Ureter (tissue), 1 donor: ENCODE data around the gene SLC30A7. TPM values are rescaled to one million over a fixed set of nuclear protein-coding genes. Genes with fewer than 3 reads are reported as not detected.
"Not testable (repeated sequence)": the region's sequence is repeated elsewhere in the genome, so short reads cannot be mapped to it uniquely, and the experiment has no call there.

Experiments
- DNase-seq: peaks from one replicate; pipeline ENCODE4 v3.0.0-alpha.2; 2020; ENCODE audit warnings: low spot score
- total RNA-seq: library from RNA; stranded (reverse); gene quantifications from one replicate; pipeline ENCODE4 v1.2.4, GENCODE V29; 2023
- donor health status: DM: yes; HTN: yes; CAD: no.

The SLC30A7 gene, protein sequence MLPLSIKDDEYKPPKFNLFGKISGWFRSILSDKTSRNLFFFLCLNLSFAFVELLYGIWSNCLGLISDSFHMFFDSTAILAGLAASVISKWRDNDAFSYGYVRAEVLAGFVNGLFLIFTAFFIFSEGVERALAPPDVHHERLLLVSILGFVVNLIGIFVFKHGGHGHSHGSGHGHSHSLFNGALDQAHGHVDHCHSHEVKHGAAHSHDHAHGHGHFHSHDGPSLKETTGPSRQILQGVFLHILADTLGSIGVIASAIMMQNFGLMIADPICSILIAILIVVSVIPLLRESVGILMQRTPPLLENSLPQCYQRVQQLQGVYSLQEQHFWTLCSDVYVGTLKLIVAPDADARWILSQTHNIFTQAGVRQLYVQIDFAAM
- total RNA-seq: 38.8 TPM

DNA sequence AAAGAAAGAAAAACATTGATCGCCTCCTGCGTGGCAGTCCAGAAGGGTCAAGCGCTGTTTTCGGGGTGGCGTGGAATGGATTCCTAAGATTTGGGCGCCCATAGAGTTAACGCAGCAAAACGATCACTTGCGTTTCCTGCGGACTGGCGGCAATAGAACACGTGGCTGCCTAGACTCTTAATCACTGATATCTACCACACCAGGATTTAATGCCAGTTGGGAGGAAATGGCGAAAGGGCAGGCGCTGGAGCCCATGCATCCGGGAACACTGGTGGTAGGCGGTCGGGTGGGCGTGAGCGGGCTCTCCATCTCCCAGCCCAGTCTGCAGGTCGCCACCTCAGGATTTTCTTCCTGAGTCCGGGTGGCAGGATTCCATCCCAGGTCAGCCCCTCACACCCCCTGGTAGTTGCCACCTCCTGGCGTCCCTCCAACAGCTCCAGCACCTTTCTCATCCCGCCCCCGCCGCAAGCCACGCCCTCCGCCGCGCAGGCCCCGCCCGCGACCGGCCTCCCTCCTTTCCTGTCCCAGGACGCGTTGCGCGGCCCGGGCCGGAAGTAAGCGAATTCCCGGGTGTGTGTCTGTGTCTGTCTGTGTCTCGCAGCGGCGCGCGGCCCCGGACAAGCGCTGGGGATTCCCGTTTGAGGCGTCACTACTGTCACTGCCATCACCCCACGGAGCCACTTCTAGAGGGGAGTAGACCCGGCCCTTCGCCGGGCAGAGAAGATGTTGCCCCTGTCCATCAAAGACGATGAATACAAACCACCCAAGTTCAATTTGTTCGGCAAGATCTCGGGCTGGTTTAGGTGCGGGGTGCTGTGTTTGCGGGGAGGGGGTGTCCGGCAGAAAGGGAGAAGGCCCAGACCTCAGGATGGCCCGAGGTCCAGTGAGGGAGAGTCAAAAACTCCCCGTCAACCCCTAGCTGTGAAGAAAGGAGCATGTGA is at the start of gene SLC30A7:
Gene SLC30A7, plus strand, starts transcription at position 551 of the 941 bp plus-strand sequence. Its CDS starts 173 bp downstream, at position 724.
- peak; percentile 98 for DNase-seq

DNA sequence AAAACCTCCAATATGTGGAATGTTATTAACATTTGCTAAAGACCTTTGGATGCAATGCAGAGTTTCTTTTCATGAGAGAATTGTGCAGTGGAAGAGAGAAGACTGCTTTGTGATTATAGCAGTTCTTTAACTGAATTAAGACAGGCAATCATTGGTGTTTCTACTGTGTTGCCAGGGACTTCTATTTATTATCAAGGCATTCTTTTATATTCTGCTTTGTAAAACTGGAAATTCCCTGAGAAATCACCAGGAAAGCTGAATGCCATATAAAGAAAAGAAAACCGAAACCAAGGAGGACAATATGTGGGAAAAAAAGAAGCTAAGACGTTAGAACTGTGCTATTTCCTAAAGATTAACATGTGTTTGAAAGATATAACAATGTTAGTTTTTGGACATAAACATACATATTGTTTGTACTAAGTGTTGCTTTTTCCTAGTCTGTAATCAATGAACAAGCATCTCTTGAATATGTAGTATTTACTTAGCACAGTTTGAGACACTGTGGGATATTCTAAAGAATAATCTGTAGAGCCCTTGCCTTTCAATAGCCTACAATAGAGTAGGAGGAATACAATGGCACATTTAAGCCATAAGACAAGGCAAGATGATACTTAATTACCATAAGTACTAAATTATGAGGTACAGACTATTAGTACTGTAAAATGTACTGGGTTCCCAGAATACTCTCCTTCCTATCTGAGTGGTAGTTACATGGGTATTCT is 48.4 kb upstream of the SLC30A7 start:
- DNase-seq: no peak

DNA sequence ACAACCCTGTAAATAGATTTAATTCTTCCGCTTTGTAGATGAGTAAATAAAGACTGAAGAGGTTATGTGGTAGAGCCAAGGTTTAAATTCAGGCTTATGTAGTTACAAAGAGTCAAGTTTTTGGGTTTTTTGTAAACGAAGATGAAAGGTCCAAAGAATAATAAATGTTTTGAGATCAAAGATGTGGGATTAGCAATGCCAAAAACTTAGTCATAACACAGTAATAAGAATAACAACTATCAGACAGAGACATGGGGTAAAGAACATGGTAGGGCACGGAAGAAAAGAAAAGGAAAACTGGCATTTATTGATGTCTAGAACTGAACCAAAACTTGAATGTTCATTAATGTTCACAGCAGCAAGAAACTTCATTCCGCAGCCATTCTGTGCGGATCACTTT is 44.2 kb upstream of the SLC30A7 start:
- DNase-seq: no peak

DNA sequence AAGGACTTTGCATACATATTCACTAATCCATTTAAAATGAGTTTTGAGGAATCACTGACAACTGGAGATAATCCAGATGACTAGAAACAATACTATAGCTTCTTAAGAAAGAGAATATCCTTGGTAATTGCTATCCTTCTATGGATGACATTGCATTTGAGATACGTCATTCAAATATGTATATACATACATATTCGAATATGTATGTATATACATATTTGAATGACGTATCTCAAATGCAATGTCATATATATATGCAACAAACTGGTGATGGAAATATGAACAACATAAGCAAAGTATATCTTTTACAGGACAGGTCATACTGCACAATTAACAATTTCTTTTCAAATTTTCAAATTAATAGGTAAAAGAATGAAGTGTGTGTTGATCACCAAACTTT is 42.9 kb upstream of the SLC30A7 start:
- no peak for DNase-seq

DNA sequence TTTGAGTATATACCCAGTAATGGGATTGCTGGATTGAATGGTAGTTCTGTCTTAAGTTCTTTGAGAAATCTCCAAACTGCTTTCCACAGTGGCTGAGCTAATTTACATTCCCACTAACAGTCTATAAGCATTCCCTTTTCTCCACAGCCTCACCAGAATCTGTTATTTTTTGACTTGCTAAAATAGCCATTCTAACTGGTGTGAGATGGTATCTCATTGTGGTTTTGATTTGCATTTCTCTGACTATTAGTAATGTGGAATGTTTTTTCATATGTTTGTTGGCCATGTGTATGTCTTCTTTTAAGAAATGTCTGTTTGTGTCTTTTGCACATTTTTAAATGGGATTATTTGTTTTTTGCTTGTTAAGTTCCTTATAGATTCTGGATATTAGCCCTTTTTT is 40.8 kb upstream of the SLC30A7 start:
- not testable (repeated sequence) for DNase-seq

DNA sequence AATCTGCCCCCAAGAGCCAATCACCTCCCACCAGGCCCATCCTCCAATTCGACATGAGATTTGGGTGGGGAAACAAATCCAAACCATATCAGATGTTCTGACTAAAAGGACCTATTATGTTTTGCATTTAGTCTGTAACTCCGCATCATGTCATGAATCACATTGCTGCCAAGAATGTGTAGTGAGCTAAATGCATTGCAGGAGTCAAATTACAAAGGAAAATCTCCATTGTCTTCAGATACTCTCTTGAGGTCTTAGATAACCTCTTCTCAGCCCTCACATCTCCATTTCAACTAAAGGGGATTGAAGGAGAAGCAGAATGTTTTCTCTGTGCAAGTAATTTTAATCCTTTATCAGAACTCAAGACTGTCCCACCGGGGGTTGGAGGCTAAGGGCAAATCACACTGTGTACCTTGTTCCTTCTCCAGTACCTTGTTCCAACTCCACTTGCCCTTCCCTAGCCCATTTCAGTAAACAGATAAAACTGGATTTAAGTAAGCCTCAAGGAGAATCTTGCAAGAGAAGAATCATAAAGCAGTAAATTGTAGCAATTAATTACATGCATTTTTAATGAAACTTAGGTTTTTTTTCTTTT is 35.4 kb upstream of the SLC30A7 start:
- no peak for DNase-seq

DNA sequence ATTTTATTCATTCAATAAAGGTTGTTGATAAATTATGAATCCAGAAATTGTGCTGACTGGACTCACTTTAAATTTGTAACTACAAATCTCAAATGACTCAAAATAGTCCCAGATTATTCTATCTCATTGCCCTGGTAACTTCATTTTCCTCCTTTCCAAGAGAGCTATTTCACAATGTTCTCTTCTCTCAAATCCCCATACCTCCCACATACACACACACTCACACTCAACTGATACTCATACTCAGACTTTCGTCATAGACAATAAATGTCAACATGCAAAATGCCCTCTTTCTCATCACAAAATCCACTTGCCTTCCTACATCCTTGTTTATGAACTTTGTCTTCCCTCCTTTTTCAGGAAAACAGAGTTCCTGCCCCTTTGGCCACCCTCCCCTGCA is 34.5 kb upstream of the SLC30A7 start:
- no peak for DNase-seq

DNA sequence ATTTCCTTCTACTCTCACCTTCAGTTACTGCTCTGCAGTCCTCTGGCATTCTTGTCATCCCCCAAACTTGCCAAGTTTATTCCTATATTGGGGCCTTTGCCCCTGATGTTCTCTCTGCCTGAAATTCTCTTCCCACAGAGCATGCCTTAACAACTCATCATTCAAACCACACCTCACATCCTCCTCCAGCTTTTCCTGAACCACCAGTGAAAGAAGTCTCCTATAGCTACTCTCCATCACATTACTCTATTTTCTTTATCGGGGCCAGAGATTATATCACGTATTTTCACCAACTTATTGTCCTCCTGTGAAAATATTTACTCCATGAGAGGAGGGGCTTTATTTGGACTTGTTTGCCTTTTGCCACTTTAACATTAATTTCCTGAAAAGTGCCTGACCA is 33.3 kb upstream of the SLC30A7 start:
- no peak for DNase-seq

DNA sequence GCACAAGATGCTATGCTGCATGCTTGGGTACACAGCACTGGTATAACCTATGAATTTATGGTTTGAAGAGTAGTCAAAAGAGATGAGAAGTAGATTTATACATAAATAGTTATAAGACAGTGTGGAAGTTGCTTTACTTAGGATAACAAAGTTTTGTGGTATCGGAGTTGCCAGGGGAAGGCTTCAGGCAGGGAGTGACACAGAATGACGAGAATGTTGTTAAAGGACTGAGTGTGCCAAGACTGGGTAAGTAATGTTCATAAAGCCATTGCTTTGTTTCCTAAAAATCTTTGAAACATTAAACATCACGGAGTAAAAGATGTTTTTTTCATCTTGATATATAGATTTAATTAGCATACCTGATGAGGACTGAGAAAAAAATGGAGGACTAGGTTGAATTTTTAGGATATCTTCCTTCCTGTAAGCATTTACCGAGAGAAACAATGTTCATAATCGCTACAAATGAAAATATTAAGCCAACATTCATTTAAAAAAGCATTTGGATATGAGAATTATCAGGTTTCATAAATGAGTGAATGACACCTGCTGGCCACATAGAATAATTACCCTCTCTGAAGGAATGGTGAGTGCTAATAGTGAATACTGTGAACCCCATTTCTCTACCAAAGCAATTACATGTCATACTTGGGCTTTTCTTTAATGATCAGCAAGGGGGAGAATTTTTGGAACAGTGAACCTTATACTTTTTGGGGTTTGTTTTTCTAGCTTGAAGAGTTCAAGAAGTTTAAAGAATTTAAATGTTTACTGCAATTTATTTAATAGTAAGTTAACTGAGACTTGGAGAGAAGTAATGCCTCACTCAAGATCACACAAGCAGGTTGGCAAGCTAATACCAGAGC is 29.6 kb upstream of the SLC30A7 start:
- DNase-seq: no peak

DNA sequence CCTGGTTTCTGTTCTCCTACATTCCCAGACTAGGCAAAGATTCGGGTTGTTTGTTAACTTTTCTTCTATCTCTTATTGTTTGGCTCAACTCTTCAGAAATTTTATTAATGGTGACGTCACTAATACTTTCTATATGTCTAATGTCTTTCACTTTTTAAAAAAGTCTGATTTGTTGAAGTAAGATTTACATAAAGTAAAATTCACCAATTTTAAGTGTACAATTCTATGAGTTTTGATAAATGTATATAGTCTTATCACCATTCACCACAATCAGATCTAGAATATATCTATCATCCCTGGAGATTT is 29.0 kb upstream of the SLC30A7 start:
- DNase-seq: no peak

DNA sequence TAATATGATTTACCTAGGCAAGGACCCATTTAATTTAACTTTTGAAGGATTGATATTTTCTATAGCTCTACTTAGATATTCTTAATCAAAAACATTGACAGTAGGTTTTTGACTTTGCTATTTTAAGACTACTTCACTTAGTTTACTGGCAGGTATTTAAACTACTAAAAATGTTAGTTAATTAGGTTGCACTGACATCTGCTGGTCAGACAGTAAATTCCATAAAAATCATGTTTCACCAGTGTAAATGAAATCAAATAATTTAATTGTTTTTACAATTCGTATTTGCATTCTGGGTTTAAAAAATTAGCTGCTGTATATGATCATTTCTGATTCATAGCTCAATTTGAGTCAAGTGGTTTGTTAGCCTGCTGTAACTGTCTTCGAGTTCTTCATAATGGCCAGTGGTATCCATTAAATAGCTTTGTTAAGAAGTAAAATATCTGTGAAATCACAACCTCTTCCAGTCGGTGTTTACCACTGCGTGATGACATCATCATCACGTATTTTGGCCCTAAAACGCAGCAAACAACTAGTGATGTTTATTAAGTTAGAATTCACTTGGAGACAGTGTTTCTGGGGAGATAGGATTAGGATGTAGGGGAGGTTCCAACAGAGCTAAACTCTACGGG is 27.4 kb upstream of the SLC30A7 start:
- DNase-seq: no peak

DNA sequence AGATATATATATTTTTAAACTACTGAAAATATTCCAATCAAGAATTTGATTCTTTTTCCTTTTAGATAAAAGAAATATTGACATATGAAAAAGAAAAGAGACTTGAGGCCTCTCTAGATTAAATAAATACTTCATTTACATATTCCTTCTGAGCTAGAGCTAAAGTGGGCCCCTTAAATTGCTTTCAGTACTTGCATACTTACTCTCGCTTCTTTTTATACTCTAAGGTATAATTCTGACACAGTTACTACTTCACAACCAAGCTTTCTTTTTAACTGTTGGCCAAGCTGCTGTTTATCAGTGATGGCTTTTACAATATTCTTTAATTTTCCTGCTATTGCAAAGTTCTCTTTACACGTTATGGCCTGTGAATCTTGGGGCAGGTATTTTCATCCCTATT is 25.9 kb upstream of the SLC30A7 start:
- DNase-seq: no peak

DNA sequence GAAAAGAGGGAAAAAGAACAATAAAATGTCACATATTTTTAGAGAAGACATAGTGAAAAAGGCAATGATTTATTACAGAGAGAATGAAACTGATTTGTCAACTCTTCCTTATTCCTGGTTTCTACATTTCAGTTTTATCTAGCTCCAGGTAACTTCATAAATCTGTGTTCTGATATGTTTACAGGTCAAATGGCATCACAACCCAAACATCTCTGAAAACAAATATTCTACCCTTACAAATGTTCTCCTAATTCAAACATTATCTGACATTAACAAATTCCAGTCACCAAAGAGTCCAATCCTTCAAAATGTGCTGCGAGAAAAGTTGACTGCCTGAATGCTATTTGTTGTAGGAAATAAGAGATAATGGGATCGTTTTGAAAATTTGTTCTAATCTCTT is 21.5 kb upstream of the SLC30A7 start:
- DNase-seq: no peak

DNA sequence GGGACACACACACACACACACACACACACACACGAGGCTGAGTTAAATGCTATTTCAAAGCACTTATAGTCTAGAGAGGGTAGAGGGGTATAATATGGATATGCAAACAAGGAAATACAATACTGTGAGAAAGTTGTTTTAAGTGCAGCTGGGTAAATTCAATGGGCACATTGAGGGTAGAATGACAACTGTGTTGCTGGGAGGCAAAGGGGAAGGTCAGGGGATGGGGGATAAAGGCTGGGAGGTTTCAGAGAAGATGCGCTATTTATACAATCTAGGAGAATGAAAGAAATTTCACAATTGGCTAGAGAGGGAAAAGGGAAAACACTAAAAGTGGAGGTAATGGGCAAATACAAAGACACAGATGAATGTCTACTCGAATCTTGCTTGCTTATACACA is 20.7 kb upstream of the SLC30A7 start:
- DNase-seq: no peak

DNA sequence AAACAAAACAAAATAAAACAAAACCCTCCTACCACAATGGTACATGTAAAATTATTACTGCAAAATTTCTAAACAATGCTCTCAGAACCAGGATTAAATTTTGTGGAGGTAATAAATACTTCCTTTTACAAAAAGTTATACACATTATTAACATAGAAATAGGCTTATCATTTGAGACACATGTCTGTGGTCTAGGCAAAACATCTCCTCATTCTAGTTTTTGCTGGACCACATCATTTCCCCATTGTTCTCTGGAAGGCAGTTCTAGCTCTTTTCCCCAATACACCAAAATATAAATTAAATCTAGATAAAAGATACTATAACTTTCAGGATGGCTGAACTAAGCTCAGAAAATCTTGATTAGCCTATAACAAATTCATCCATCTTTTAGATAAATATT is 19.6 kb upstream of the SLC30A7 start:
- DNase-seq: no peak

DNA sequence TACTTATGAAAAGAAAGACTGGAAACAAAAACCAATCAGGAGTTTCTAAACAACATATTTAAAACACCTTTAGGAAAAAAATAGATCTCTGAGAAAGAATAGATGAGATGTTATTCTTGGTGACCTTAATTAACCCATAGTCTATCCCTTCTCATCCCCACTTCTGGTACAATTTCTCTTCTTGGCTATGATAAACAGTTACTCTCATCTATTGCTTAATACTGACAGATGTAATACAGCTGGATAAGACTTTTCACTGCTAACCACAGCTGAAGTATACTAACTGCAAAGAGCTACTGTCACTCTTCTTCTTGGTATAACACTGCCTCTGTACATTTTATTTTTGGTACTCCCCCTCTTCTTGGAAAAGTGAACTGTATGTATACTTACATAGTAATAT is 16.5 kb upstream of the SLC30A7 start:
- no peak for DNase-seq

DNA sequence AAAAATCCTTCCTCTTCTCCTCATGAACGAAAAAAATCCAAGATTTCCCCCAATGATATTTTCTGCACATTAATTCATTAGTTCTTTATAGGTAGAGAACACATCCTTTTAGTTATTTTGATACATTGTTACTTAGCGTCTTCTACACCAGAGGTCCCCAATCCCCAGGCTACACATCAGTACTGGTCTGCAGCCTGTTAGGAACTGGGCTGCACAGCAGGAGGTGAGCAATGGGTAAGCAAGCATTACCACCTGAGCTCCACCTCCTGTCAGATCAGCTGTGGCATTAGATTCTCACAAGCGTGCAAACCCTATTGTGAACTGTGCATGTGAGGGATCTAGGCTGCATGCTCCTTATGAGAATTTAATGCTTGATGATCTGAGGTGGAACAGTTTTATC is 14.2 kb upstream of the SLC30A7 start:
- no peak for DNase-seq

DNA sequence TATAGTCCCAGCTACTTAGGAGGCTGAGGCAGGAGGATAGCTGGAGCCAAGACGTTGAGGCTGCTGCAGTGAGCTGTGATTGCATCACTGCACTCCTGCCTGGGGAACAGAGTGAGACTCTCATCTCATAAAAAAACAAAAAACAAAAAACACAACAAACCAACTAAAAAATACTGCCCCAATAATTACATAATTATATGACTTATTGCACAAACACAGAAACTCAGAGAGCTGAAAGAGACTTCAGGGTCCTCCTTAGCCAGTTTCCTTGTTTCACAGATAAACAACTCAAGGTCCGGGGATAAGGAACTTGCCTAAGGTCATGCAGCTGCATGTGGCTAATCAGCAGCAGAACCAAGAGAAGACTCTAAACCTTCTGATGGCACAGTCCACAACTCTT is 13.2 kb upstream of the SLC30A7 start:
- DNase-seq: no peak

DNA sequence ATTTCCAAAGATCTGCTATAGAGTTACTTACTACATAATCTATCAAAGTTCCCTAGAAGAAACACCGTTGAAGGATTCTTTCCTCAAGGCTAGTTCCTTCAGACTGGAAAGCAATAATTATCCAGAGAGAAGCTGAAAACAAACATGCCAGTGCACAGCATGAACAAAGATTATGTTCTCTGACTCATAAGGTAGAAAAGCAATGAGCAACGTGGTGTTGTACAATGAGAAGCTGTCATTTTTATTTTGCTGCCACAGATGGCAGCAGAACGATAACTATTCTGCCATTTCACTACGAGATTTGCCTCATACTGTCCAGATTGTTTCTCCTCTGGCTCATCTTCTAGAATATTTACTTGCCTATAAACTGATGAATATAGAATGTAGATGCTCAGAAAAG is 11.9 kb upstream of the SLC30A7 start:
- no peak for DNase-seq

DNA sequence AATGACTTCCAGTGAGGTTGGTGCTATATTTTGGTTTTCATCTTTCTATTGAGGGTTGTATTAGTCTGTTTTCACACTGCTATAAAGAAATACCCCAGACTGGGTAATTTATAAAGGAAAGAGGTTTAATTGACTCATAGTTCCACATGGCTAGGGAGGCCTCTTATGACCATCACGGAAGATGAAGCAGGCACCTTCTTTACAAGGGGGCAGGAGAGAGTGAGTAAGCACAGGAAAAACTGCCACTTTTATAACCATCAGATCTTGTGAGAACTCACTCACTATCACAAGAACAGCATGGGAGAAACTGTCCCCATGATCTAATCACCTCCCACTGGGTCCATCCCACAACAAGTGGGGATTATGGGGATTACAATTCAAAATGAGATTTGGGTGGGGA is 6.9 kb upstream of the SLC30A7 start:
- DNase-seq: not testable (repeated sequence)
